Stimulated activated CD8-positive, alpha-beta memory T cell treated with anti-CD3 and anti-CD28 coated beads, Interleukin-12 subunit alpha, Interleukin-12 subunit beta, amount 100 ng/mL, for 24 hours (primary cell): ENCODE measurements around the gene NXPE3.
"Not testable (repeated sequence)": the region's sequence is repeated elsewhere in the genome, so short reads cannot be mapped to it uniquely, and the experiment has no call there.

ENCODE experiments used
- DNase-seq: peaks from one replicate; pipeline ENCODE4 v3.0.0-alpha.2; 2020; ENCODE audit errors: extremely low read depth

NXPE3 gene

DNA sequence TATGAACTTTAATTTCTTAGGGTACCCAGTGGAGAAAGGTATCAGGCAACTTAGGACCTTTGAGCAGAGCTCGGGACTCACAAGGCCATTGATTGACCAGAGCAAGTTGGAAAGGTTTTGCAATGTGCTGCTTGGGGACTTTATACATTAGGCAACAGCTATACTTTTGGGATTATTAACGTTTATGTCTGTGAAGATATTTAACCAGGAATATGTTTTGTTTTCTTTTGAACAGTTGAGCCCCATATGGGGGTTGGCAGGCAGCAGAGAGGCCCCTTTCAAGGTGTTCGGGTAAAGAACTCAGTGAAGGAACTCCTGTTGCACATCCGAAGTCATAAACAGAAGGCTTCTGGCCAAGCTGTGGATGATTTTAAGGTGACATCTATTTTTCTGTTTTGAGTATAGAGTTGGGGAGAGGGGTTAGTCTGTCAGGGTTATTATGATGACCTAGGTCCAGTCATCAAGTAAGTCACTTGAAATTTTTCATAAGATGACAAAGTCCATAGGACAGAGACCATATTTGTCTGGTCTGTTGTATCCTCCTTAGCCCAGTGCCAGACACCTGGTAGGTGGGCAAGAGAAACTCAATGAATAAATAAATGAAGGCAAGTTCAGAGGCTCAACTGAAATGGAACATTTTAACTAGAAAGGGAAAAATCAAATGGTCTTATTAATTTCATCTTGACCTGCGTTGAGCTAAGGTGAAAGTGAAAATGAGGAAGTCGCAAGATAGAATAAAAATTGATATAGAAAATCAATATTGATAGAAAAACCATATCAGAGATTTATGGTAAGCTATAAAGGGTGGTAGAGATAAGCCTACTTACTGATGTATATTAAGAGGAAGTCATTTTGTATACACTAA, 73.1 kb downstream of the NXPE3 start:
- no peak for DNase-seq

DNA sequence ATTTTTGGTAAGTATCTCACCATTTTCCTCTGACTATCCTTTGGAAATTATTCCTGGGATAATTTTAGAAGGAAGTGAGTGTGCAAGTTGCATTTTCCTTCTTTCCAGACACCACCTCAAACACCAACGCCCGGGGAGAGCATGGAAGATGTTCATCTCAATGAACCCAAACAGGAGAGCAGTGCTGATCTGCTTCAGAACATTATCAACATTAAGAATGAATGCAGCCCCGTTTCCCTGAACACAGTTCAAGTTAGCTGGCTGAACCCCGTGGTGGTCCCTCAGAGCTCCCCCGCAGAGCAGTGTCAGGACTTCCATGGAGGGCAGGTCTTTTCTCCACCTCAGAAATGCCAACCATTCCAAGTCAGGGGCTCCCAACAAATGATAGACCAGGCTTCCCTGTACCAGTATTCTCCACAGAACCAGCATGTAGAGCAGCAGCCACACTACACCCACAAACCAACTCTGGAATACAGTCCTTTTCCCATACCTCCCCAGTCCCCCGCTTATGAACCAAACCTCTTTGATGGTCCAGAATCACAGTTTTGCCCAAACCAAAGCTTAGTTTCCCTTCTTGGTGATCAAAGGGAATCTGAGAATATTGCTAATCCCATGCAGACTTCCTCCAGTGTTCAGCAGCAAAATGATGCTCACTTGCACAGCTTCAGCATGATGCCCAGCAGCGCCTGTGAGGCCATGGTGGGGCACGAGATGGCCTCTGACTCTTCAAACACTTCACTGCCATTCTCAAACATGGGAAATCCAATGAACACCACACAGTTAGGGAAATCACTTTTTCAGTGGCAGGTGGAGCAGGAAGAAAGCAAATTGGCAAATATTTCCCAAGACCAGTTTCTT, 74.2 kb downstream of the NXPE3 start:
- DNase-seq: no peak

DNA sequence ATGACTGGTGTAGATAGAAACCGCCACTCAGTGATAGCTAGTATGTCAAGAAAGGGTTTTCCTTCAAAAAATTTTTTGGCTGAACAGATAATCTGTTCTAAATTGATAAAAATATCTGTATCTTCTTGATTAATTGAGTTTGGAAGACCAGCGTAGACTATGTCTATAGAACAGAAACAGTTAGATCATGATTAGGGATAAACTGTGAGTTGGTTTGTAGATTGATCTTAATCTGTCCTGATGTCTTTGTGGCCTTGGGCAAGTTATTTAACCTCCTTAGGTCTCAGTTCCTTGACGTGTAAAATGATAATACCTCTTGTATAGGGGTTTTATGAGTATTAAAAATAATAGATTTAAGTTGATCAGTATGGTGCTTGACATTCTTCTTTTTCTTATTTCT, 75.0 kb downstream of the NXPE3 start:
- no peak for DNase-seq

DNA sequence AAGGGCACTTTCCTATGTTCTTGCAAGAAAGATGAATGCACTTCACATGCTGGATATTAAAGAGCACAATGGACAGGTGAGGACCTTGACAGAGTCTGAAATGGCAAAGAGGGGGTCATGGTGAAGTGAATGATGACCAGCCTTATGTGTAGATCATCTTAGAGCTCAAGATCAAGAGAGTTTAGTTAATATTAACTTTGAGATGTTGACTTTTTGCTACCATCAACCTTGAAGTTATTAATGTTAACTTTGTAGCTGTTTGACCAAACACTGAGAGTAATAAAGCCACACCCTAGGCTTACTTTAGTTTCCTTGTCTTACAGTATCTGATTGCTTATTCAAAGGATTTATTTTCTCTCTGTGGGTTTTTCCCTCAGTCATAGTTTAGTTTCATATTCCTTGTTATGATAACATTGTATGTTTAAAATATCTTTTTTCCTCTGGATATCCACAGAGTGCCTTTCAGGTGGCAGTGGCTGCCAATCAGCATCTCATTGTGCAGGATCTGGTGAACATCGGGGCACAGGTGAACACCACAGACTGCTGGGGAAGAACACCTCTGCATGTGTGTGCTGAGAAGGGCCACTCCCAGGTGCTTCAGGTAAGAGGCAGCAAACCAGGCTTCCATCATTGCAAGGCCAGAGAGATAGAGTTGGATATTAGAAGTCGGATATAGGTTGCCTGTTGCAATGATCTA, 75.7 kb downstream of the NXPE3 start:
- DNase-seq: no peak

DNA sequence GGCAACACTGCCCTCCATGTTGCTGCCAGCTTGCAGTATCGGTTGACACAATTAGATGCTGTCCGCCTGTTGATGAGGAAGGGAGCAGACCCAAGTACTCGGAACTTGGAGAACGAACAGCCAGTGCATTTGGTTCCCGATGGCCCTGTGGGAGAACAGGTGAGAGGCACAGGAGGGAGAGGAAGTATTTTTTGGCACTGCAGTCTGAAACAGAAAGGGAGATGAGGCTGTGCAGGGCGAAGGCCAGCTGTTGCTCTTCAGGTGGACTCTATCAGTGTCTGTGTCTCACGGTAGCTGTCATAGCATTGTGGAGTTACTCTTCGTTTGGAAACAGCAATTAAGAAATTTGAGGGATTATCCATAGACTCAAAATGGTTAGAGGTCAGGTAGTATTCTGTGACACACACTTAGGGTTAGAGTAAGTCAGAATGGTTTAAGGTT, 78.3 kb downstream of the NXPE3 start:
- DNase-seq: no peak

DNA sequence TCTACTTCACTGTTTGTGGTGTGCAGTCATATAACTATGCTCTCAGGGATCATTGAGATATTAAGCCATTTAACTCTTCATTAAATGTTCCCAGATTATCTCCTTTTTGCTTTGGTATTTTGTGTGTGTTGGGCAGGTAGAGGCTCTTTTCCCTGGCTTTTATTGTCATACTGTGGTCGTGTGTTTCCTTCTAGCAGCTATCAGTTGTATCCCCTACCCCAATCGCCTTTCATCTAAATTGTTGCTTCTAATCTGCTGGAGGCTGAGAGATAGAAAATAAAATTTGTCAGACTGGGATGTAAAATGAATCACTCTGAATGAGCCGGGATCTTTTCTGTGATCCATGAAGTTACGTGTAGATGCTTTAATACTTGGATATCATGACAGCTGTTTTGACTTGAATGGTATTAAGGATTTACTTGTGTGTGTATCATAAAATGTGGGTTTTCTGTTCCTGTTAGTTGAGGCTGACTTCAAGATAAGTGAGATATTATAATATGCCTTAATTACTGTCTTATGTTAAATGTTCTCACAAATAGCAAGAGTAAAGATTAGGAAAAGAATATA, 79.5 kb downstream of the NXPE3 start:
- no peak for DNase-seq

DNA sequence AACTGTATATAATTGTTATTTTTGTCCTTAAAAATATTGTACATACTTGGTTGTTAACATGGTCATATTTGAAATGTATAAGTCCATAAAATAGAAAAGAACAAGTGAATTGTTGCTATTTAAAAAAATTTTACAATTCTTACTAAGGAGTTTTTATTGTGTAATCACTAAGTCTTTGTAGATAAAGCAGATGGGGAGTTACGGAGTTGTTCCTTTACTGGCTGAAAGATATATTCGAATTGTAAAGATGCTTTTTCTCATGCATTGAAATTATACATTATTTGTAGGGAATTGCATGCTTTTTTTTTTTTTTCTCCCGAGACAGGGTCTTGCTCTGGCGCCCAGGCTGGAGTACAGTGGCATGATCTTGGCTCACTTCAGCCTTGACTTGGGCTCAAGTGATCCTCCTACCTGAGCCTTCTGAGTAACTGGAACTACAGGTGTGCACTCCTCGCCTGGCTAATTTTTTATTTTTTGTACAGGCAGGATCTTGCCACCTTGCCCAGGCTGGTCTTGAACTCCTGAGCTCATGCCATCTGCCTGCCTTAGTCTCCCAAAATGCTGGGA, 81.0 kb downstream of the NXPE3 start:
- DNase-seq: no peak

DNA sequence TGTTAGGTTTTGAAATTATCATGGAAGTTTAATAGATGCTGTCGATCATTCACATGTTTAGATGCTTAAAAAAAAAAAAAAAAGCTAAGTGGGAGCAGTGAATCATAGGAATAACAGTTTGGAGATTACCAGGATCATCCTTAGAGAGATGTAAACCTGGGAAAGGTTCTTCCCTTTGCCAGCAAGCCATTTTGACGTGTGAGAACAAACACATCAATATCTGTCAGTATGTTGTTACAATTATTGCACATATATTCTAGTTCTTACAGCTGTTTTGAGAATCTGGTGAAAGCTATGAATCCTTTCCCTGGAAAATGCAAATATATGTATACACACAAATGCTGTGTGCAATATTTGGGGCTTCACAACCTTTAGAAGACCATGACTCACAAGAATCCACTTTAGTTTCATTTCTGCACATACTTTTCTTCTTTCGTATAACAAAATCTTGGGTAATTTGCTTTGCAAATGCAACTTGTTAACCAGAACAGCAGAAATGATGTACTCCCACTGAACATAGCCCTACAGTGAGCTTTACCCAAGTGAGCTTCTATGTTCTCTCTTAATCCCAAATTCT, 82.3 kb downstream of the NXPE3 start:
- DNase-seq: no peak

DNA sequence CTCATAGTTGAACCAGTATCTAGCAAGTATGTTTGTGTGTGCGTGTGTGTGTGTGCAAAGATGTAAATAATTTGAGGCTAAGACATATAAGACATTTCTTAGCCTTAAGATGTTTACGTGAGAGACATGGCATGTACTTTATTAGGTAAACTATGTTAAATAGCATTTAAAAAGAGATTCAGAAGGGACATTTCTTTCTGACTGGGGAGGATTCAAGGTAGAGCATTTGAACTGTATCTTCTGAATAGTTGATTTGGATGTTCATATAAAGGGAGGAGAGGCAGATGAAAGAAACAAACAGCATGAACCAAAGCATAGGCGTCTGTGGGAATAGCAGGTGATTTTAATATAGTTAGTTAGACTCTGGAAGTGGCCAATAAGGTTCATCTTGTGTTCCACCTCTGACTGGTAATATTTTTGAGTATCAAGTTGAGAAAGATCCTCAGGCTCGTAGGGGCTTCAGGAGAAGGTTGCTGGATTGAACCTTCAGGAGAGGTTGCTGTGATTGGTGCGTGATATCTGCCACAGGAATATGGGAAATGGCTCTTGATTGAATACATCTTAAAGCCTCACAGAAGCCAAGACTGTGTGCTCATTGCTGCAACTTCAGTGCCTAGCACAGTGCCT, 82.9 kb downstream of the NXPE3 start:
- no peak for DNase-seq

DNA sequence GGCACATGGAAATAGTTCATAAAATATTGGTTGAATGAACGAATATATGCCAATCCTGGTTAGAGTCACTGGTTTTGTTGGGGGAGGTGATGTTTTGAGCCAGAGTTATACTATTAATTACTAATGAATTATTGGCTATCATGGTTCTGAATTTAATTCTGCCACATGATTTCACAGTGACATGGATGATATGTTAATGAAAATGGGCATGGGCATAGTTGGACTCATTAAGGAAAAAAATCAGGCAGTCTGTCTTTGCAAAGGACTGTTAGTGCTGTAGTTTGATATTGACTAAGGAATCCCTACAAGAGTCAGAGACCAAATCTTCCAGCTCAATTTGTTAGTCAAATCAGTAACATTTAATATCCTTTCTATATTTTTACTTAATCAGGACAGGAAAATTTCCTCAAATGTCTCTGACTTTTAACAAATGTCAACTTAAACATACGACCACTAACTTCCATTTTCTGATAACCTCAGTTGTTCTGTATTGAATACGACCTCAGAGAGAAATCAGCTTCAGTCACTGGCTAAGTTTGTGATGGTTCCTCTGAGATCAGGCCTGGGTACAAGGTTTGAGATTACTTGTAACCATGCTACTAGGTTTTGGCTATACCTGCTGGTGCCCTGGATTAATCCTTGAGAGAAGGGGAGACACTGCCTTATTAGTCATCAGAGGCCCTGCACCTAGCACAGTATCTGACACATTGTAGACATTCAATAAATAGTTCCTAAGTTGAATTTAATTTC, 83.6 kb downstream of the NXPE3 start:
- DNase-seq: no peak

DNA sequence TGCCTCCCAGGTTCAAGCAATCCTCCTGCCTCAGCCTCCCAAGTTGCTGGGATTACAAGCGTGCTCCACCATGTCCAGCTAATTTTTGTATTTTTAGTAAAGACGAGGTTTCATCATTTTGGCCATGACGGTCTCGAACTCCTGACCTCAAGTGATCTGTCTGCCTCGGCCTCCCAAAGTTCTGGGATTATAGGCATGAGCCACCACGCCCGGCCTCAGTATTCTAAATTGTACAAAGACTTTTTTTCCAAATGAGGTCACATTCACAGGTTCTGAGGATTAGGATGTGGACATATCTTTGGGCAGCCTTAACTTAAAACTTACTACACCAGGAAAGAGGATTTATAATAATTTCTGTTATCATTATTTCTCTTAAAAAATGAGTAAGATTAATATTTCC, 85.9 kb downstream of the NXPE3 start:
- DNase-seq: not testable (repeated sequence)

DNA sequence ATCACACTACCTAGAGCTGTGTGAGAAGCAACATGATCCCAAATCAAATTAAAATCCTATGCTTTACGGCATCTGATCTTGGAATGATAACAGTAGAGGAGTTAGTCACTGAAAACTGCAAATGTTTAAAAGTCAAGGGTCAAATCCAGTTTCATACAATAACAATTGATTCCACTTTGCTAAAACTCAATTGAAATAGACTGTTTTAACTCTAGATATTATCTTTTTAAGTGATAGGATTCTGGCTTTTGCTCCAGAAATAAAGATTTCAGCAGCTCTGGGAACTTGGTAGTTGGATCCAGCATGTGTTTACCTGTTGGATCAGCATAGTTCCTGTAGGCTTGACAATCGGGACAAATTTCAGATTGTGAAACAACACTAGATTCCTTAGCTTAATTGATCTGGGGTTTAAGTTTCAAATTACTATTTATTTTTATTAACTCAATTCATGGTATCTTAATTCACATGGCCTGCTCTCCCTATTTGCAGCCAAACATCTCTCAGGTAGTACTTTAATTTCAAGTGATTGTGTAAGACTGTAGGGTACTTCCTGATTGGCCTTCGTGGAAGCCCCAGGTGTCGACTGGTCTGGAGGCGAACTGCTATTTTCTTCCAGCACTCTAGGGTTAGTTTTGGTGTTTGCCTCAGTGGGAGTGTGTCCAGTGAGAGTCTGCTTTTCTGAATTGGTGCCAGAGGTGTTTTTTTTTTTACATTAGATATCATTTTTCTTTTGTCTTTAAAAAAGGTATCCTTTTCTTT, 86.9 kb downstream of the NXPE3 start:
- no peak for DNase-seq

DNA sequence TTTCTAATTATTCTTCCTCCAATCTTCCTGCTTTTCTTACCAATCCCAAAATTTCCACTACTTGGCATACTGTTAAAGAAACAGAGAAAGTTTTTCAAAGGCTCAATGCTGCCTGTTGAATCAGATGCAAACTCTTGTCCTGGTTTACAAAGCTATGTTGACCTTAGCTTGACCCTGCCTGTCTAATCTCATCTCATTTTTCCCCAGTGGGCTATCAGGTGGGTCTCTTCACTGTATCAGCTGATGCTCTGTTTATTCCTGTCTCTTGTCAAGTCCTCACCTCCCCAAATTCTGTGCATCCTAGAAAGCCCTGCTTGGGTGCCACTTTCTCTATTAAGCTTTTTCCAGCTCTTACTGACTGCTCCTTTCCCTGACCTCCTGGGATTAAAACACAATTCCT, 88.5 kb downstream of the NXPE3 start:
- DNase-seq: no peak

DNA sequence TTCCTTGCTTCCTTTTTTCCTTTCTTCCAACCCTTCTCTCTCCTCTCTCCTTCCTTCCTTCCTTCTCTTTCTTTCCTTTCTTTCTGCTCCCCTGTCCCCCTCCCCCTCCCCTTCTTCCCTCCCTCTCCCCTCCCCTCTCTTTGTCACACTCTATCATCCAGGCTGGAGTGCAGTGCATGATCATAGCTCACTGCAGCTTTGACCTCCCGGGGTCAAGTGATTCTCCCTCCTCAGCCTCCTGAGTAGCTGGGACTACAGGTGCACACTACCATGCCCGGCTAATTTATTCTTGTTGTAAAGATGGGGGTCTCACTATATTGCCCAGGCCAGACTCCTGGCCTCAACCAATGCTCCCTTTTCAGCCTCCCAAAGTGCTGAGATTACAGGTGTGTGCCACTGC, 89.0 kb downstream of the NXPE3 start:
- DNase-seq: no peak

DNA sequence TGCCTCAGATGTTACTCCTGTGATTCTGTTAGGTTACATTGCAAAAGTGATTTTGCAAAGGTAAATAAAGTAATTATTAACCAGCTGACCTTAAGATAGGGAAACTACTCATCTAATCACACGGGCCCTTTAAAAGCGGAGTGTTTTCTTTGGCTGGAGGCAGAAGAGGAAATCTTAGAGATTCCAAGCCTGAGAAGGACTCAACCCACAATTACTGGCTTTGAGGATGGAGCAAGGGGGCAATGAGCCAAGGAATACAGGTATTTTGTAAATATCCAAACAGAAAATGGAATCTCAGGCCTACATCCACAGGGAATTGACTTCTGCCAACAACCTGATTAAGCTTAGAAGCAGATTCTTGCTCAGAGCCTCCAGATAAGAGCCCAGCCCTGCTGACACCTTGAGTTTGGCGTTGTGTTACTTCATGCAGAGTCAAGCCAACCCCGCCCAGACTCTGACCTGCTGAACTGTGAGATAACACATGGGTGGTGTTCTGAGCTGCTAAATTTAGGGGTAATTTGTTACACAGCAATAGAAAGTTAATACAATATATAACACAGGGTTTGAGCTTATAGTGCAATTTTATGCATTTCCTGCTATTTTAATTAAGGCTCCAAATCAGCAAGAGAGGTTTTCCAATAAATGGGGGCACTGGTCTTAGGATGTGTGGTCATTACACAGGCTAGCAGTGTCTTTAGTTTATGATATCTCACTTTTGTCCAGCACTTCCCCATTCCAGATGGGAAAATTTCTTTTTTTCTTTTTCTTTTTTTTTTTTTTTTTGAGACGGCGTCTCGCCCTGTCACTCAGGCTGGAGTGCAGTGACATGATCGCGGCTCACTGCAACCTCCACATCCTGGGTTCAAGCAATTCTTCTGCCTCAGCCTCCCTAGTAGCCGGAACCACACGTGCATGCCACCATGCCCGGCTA, 89.8 kb downstream of the NXPE3 start:
- DNase-seq: no peak

DNA sequence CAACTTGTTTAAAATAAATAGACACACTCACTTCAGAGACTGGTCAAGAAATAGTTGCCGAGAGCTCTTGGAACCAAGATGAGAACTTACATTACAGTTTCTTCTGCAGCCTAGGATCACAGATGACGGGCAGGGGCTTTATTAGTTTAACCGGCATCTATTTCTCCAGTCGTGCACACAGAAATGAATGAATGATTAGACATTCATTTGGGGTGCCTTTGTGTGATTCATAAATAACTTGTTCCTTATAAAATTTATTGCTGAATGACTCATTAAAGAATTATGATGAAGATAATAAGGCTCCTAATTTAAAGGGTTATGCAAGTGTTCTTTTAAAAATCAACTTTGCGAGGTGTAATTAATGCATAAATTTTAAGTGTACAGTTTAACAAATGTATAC, 91.1 kb downstream of the NXPE3 start:
- DNase-seq: no peak

DNA sequence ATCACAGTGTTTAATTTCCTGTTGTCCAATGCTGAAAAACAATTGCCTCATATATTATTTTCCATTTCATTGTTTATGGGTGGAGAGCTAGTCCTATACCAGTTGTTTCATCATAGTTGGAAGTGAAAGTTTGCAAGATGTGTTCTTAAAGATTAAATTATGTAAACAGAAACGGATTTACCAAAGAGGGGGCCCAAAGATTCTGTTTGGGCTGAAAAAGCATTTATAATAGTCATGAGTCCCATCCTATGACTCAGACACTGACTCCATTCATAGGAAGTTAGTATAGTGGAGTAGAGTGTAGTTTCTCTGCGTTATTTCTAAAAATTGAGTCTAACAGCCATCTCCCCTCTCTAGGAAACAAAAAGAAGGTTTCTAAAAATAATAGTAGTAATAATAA, 94.6 kb downstream of the NXPE3 start:
- DNase-seq: no peak

DNA sequence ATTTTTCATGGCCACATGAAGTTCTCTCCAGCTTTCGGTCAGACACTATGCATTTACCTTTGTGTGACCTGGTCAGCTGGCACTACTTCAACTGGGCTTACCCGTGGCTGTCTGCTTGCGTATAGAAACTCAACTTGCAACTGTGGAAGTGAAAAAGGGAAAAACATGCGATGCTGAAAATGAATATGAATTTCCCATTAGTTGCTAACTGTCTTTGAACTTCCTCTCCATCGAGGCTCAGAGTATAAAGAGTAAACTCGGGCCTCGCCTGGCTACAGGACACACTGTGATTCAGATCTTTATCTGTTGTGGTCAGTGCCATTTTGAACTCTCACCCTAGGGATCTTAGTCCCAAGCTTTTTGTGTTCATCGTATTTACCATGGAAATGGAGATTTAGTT, 97.1 kb downstream of the NXPE3 start:
- DNase-seq: no peak
